Uterus (tissue), 4 donors: Measurements from ENCODE around the gene NOL6. TPM values are rescaled to one million over a fixed set of nuclear protein-coding genes. Genes with fewer than 3 reads are reported as not detected.
"Not testable (repeated sequence)": the region's sequence is repeated elsewhere in the genome, so short reads cannot be mapped to it uniquely, and the experiment has no call there.

Experiments
- DNase-seq, 2 donors: peaks; one replicate each; pipeline ENCODE4 v3.0.0-alpha.2; 2019 to 2020
- H3K27ac ChIP-seq, 2 donors: fragments of 200-600 bp; sonication (generic); 1 replicate in 1 of 2; 2 replicates in 1 of 2; pipeline ENCODE4 v1.5.1; 2016 to 2018
- H3K27me3 ChIP-seq, 2 donors: fragments of 200-600 bp; sonication (generic); one replicate each; pipeline ENCODE4 v1.5.1; 2018 to 2019; ENCODE audit warnings: control low read depth in 1 of 2
- H3K36me3 ChIP-seq, 2 donors: fragments of 200-600 bp; sonication (generic); one replicate each; pipeline ENCODE4 v1.5.1; 2019; ENCODE audit warnings: control low read depth in 1 of 2
- H3K4me1 ChIP-seq, 2 donors: fragments of 200-600 bp; sonication (generic); one replicate each; pipeline ENCODE4 v1.5.1; 2018 to 2019; ENCODE audit warnings: control low read depth in 1 of 2
- H3K4me3 ChIP-seq, 2 donors: fragments of 200-600 bp; sonication (generic); 1 replicate in 1 of 2; 2 replicates in 1 of 2; pipeline ENCODE4 v1.5.1; 2018 to 2019; ENCODE audit warnings: mild to moderate bottlenecking in 1 of 2
- H3K9me3 ChIP-seq, 2 donors: fragments of 200-600 bp; sonication (generic); one replicate each; pipeline ENCODE4 v1.5.1; 2019; ENCODE audit warnings: control low read depth in 1 of 2
- POLR2A ChIP-seq, 2 donors: fragments of 450-650 bp; IDR thresholded peaks; one replicate each; pipeline ENCODE4 v1.6.1; 2016; ENCODE audit warnings: antibody characterized with exemption in 2 of 2, mild to moderate bottlenecking in 1 of 2, moderate library complexity in 1 of 2
- intact Hi-C: fragments of 100-400 bp; cut with DNase I; formaldehyde crosslinking; loops from one replicate; pipeline ENCODE4 v1.15.1; 2023; ENCODE audit warnings: low total_unique reads
- total RNA-seq, 4 donors: library from RNA; depleted of rRNA in 3 of 4; stranded (reverse); fragments of >200 nt in 3 of 4; gene quantifications; one replicate each; pipeline versions ENCODE4 v1.1.0 to v1.2.4, GENCODE V29; 2014 to 2023
- TF ChIP-seq, protein P1 (sequence below), 4 experiments: fragments of 200-600 bp in 2 of 4; fragments of 450-650 bp in 2 of 4; sonication (generic) in 2 of 4; IDR thresholded peaks; one replicate each; pipeline ENCODE4 v1.5.1; 2016 to 2019; ENCODE audit warnings: antibody characterized with exemption in 4 of 4, mild to moderate bottlenecking in 2 of 4, moderate library complexity in 1 of 4
- donor health status: DM: yes; HTN: yes; CAD: no.

NOL6 gene, protein sequence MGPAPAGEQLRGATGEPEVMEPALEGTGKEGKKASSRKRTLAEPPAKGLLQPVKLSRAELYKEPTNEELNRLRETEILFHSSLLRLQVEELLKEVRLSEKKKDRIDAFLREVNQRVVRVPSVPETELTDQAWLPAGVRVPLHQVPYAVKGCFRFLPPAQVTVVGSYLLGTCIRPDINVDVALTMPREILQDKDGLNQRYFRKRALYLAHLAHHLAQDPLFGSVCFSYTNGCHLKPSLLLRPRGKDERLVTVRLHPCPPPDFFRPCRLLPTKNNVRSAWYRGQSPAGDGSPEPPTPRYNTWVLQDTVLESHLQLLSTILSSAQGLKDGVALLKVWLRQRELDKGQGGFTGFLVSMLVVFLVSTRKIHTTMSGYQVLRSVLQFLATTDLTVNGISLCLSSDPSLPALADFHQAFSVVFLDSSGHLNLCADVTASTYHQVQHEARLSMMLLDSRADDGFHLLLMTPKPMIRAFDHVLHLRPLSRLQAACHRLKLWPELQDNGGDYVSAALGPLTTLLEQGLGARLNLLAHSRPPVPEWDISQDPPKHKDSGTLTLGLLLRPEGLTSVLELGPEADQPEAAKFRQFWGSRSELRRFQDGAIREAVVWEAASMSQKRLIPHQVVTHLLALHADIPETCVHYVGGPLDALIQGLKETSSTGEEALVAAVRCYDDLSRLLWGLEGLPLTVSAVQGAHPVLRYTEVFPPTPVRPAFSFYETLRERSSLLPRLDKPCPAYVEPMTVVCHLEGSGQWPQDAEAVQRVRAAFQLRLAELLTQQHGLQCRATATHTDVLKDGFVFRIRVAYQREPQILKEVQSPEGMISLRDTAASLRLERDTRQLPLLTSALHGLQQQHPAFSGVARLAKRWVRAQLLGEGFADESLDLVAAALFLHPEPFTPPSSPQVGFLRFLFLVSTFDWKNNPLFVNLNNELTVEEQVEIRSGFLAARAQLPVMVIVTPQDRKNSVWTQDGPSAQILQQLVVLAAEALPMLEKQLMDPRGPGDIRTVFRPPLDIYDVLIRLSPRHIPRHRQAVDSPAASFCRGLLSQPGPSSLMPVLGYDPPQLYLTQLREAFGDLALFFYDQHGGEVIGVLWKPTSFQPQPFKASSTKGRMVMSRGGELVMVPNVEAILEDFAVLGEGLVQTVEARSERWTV
- total RNA-seq, result 10 to 100 TPM in 2 of 4 donors, 1 to 10 TPM in 2; 7.9 to 35.4 (median 15.8) TPM

DNA sequence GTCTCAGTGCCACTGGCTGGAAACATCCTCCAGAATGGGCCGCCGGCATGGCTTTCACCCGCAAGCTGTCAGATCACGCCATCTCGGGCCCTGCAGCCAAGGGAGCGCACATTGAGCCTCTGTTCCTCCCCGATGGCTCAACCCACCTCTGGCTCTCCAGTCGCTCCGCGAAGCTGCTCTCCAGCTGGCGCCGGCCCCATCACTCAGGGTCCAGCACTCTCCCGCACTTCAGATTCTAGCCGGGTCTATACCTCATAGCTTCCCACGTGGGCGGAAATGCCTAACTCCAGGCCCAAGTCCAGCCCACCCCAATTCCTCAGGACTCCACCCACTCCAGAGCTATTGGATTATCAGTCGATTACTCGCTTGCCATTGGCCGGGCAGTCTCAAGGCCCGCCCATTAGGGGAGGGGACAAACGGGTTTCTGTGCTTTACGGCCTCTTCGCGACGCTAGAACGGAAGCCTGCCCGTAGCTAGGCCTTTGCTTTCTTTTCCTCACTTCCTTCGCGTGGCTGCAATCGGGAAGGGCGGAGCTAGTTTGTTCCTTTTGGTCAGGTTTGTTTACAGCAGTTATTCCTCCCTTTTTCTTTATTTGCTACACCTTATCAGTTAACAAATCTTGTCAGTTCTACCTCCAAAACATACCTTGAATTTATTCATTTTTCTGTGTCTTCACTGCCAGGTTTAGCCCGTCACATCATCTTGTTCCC, at the start of gene NOL6:
TSS of gene NOL6 (minus strand) at position 282 of the 710 bp plus-strand sequence. CDS start at position 200, 82 bp downstream.
- DNase-seq, result peak; percentile 99
- intact Hi-C loops, result no loop called here
- TF ChIP-seq, protein P1, sequence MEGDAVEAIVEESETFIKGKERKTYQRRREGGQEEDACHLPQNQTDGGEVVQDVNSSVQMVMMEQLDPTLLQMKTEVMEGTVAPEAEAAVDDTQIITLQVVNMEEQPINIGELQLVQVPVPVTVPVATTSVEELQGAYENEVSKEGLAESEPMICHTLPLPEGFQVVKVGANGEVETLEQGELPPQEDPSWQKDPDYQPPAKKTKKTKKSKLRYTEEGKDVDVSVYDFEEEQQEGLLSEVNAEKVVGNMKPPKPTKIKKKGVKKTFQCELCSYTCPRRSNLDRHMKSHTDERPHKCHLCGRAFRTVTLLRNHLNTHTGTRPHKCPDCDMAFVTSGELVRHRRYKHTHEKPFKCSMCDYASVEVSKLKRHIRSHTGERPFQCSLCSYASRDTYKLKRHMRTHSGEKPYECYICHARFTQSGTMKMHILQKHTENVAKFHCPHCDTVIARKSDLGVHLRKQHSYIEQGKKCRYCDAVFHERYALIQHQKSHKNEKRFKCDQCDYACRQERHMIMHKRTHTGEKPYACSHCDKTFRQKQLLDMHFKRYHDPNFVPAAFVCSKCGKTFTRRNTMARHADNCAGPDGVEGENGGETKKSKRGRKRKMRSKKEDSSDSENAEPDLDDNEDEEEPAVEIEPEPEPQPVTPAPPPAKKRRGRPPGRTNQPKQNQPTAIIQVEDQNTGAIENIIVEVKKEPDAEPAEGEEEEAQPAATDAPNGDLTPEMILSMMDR (IDR thresholded peaks at IDR 0.05), result peak in 1 of 4 experiments; percentile 20
- peak in 1 of 2 donors; percentile 62 for TF ChIP-seq POLR2A (IDR thresholded peaks at IDR 0.05)
- Histone ChIP-seq H3K36me3 (no peaks in the 10 kb centered on the region), H3K4me1 (no peaks in the 10 kb centered on the region), H3K9me3 (no peaks in the 10 kb centered on the region), H3K27ac (peak within 1 kb of the TSS; percentile 78 to 82), H3K4me3 (peak within 1 kb of the TSS; percentile 77 to 95), H3K27me3 (no peaks in the 10 kb centered on the region)

DNA sequence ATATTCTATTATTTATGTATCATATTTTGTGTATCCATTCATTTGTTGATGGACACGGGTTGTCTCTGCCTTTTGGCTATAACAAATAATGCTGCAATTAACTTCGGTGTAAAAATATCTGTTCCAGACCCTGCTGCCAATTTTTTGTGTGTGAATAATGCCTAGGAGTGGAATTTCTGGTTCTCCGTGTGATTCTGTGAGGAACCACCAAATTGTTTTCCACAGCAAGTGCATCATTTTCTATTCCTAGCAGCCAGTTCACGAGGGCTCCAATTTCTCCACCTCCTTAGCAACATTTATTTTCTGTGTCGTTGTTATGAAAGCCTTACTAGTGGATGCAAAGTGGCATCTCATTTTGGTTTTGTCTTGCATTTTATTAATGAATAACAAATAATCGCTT, 48.1 kb upstream of the NOL6 start:
- H3K4me1 ChIP-seq, DNase-seq, H3K36me3 ChIP-seq, H3K27ac ChIP-seq, H3K9me3 ChIP-seq, intact Hi-C loops, H3K4me3 ChIP-seq: not testable (repeated sequence)
- peaks cover 0 to 31% of the 10 kb centered on the region in 2 donors for H3K27me3 ChIP-seq

DNA sequence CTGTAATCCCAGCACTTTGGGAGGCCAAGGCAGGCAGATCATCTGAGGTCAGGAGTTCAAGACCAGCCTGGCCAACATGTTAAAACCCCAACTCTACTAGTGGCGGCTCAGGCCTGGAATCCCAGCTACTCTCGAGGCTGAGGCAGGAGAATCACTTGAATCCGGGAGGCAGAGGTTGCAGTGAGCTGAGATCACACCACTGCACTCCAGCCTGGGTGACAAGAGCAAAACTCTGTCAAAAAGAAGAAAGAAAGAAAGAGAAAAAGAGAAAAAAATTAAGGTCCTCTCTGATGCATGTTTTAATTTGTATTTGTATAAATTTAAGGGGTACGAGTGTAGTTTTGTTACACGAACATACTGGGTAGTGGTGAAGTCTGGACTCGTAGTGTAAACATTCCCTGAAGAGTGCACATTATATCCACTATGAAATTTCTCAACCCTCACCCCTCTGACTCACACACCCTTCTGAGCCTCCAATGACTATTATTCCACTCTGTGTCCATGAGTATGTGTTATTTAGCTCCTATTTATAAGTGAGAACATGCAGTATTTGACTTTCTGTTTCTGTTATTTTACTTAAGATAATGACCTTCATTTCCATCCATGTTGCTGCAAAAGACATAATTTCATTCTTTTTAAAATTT, 44.3 kb upstream of the NOL6 start:
- H3K36me3 ChIP-seq, DNase-seq, H3K9me3 ChIP-seq, intact Hi-C loops, H3K27ac ChIP-seq, H3K27me3 ChIP-seq, H3K4me3 ChIP-seq, H3K4me1 ChIP-seq: not testable (repeated sequence)

DNA sequence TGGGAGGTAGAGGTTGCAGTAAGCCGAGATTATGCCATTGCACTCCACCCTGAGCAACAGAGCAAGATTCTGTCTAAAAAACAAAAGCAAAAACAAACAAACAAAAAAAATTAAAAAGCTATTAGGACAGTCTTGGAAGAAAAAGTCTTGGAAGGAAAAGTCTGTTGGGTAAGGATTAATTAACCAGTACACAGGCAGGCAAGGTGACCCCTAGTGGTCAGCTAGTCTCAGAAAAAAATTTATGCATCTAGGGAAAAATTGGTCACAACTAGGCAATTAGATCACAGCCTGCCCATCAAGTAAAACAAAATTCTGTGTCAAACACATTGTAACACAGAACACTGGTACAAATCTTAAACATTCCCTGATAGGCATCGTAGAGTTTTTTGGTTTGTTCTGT, 43.6 kb upstream of the NOL6 start:
- intact Hi-C loops, result no loop called here

DNA sequence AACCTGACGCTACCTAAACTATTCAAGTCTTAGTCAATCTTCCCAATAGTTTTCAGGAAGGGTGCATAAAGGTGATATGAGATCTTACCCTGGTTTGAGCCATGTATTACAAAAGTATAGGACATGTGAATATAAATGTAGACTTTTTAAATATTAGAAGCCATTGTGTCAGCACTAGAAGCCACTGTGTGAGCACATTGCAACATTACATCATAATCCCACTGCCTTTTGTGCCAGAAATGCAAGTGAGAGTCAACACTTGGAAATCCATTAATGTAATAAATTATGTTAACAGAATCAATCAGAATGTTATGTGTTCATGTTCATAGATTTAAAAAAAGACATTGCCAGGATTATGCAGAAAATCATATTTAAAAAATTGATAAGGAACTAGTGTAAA, 42.7 kb upstream of the NOL6 start:
- H3K27ac ChIP-seq, DNase-seq, H3K9me3 ChIP-seq, H3K4me3 ChIP-seq, intact Hi-C loops, H3K27me3 ChIP-seq, H3K4me1 ChIP-seq, H3K36me3 ChIP-seq: not testable (repeated sequence)

More for the DNA sequence above, 43.6 kb upstream of the NOL6 start:
- Histone ChIP-seq H3K27me3 (peaks cover 0 to 4% of the 10 kb centered on the region in 2 donors), H3K4me1 (no peaks in the 10 kb centered on the region), H3K4me3 (no peak overlapping the region), H3K27ac (no peak overlapping the region), H3K9me3 (no peaks in the 10 kb centered on the region), H3K36me3 (no peaks in the 10 kb centered on the region)
- DNase-seq, result no peak
- TF ChIP-seq, protein P1 (IDR thresholded peaks at IDR 0.05), result peak; percentile 33 to 62 (median 52)
- TF ChIP-seq POLR2A (IDR thresholded peaks at IDR 0.05), result no peak

DNA sequence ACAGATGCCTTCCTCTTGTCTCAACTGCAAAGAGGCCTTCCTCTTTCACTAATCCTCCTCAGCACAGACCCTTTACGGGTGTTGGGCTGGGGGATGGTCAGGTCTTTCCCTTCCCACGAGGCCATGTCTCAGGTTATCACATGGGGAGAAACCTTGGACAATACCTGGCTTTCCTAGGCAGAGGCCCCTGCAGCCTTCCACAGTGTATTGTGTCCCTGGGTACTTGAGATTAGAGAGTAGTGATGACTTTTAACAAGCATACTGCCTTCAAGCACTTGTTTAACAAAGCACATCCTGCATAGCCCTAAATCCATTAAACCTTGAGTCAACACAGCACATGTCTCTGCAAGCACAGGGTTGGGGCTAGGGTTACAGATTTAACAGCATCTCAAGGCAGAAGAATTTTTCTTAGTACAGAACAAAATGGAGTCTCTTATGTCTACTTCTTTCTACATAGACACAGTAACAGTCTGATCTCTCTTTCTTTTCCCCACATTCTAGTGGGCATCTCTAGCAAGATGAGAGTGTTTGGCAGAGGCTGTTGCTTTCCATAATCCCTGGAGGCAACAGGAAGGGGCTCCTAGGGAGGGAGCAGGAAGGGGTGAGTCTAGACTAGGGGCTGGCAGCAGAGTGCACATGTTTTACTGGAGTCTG, 41.7 kb upstream of the NOL6 start:
- H3K9me3 ChIP-seq, intact Hi-C loops, H3K4me1 ChIP-seq, H3K4me3 ChIP-seq, DNase-seq, H3K36me3 ChIP-seq, H3K27ac ChIP-seq, H3K27me3 ChIP-seq: not testable (repeated sequence)

DNA sequence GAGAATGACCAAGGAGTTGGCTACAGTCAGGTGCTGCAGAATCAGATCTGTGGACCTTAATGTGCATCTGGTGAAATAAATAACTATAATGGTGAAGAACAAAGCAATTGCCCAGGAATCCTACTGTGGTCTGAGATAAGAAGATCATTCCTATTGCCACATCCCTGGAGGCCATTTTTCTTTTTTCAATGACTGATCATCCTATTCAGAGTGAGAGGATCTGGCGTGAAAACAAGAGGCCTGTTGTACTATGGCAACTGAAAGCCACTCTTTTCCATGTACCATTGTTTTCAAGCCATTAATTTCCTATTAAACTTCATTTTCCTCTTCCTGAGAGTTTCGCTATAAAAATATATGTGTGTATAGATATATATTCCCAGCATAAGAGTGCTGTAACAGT, 38.8 kb upstream of the NOL6 start:
- H3K4me1 ChIP-seq, intact Hi-C loops, H3K27me3 ChIP-seq, DNase-seq, H3K4me3 ChIP-seq, H3K9me3 ChIP-seq, H3K36me3 ChIP-seq, H3K27ac ChIP-seq: not testable (repeated sequence)

DNA sequence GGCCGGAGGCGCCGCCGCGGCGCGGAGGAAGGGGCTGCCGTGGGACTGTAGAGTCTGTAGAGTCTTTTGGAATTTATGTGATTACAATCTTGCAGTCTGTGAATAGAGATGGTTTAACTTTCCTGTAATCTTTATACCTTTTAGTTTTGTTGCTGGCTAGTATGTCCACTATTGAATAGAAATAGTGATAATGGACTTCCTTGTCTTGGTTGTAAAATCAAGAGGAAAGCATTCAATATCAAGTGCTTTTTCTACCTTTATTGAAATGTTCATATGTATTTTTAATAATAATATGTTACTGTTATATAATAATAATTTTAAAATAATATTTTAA, 37.4 kb upstream of the NOL6 start:
- H3K4me3 ChIP-seq, result peak overlapping the region; percentile 46 to 68
- intact Hi-C loops, DNase-seq, H3K36me3 ChIP-seq, H3K9me3 ChIP-seq, H3K27me3 ChIP-seq, H3K4me1 ChIP-seq: not testable (repeated sequence)
- peak overlapping the region; percentile 80 to 93 for H3K27ac ChIP-seq
